Caki2 (cell line): ENCODE data around the gene STRIP2. TPM values are rescaled to one million over a fixed set of nuclear protein-coding genes. Genes with fewer than 3 reads are reported as not detected.

Source experiments
- total RNA-seq: library from RNA; depleted of rRNA; stranded (reverse); fragments of >200 nt; shearing (Covaris generic); gene quantifications from 2 replicates; pipeline ENCODE4 v1.2.3, GENCODE V29; 2014; ENCODE audit warnings: low replicate concordance; rRNA removed

The STRIP2 gene
- total RNA-seq, 1 experiment from 2014 or later, result 1.9 TPM

Other genes with a start within 250 kb of the STRIP2 start
- 47.7 and 62.3 TPM in 2 replicates for gene SMO, start 245.8 kb upstream of the STRIP2 start, total RNA-seq
- 3.9 and 7.2 TPM in 2 replicates for gene AHCYL2, start 209.4 kb upstream of the STRIP2 start, total RNA-seq
- 0.34 TPM in 1 of 2 replicates, not detected in the other for gene SMKR1, start 68.1 kb downstream of the STRIP2 start, total RNA-seq
- gene NRF1, start 177.3 kb downstream of the STRIP2 start, total RNA-seq, result 8.9 and 10.1 TPM in 2 replicates